GM21515 (cell line): ENCODE results near the gene GNAO1.
"Not testable (repeated sequence)": the region's sequence is repeated elsewhere in the genome, so short reads cannot be mapped to it uniquely, and the experiment has no call there.

ENCODE experiments used
- ATAC-seq: cut with Tn5 transposase; IDR thresholded peaks from one replicate; pipeline ENCODE4 v1.9.1; 2021; ENCODE audit not compliant: unreplicated experiment

The GNAO1 gene

GRCh38 chr16:56360117-56361008, 169.1 kb downstream of the GNAO1 start:
- no peak for ATAC-seq

GRCh38 chr16:56362057-56362655, 170.9 kb downstream of the GNAO1 start:
- no peak for ATAC-seq

GRCh38 chr16:56362706-56363105, 171.4 kb downstream of the GNAO1 start:
- ATAC-seq, result no peak

- ATAC-seq, result no peak
Observed at GRCh38 chr16:56363181-56363716, 172.0 kb downstream of the GNAO1 start.

- no peak for ATAC-seq
Observed at GRCh38 chr16:56363781-56364565, 172.7 kb downstream of the GNAO1 start.

GRCh38 chr16:56364865-56365264, 173.6 kb downstream of the GNAO1 start:
- ATAC-seq, result no peak

GRCh38 chr16:56365552-56365951, 174.3 kb downstream of the GNAO1 start:
- no peak for ATAC-seq

GRCh38 chr16:56366945-56367344, 175.7 kb downstream of the GNAO1 start:
- no peak for ATAC-seq

- ATAC-seq, result no peak
Observed at GRCh38 chr16:56367764-56368163, 176.5 kb downstream of the GNAO1 start.

GRCh38 chr16:56368545-56368944, 177.3 kb downstream of the GNAO1 start:
- ATAC-seq, result no peak

- no peak for ATAC-seq
Observed at GRCh38 chr16:56369202-56369601, 177.9 kb downstream of the GNAO1 start.

- ATAC-seq, result no peak
Observed at GRCh38 chr16:56370185-56370874, 179.0 kb downstream of the GNAO1 start.

- ATAC-seq, result no peak
Observed at GRCh38 chr16:56370875-56371659, 179.8 kb downstream of the GNAO1 start.

- ATAC-seq, result no peak
Observed at GRCh38 chr16:56371660-56371937, 180.3 kb downstream of the GNAO1 start.

- no peak for ATAC-seq
Observed at GRCh38 chr16:56372013-56372634, 180.8 kb downstream of the GNAO1 start.

- ATAC-seq, result no peak
Observed at GRCh38 chr16:56373003-56373402, 181.7 kb downstream of the GNAO1 start.

GRCh38 chr16:56375792-56376191, 184.5 kb downstream of the GNAO1 start:
- ATAC-seq, result not testable (repeated sequence)

GRCh38 chr16:56379044-56379443, 187.8 kb downstream of the GNAO1 start:
- not testable (repeated sequence) for ATAC-seq

GRCh38 chr16:56380778-56381485, 189.6 kb downstream of the GNAO1 start:
- ATAC-seq, result not testable (repeated sequence)
